Breast epithelium (tissue), 3 donors: ENCODE results near the gene SEMA3E.

Source experiments
- CTCF ChIP-seq, 3 donors: fragments of 450-650 bp; IDR thresholded peaks; one replicate each; pipeline ENCODE4 v1.5.1; 2016 to 2017; ENCODE audit warnings: antibody characterized with exemption in 3 of 3, mild to moderate bottlenecking in 3 of 3, moderate library complexity in 3 of 3
- POLR2A ChIP-seq: fragments of 450-650 bp; IDR thresholded peaks from one replicate; pipeline ENCODE4 v1.6.1; 2016; ENCODE audit warnings: antibody characterized with exemption, mild to moderate bottlenecking, moderate library complexity
- POLR2AphosphoS5 ChIP-seq, 3 donors: sonication (generic); formaldehyde crosslinking; IDR thresholded peaks; one replicate each; pipeline ENCODE4 v1.6.1; 2017; ENCODE audit warnings: antibody characterized with exemption in 3 of 3

GRCh38 chr7:83426325-83426724 lies 222.6 kb downstream of the SEMA3E start:
- TF ChIP-seq CTCF (IDR thresholded peaks at IDR 0.05), result no peak
- no peak for TF ChIP-seq POLR2A
- TF ChIP-seq POLR2AphosphoS5 (IDR thresholded peaks at IDR 0.05), result no peak
